HG02759 (cell line): ENCODE results near the gene ATP5PB.

Experiments used
- ATAC-seq: cut with Tn5 transposase; IDR thresholded peaks from one replicate; pipeline ENCODE4 v1.9.1; 2021; ENCODE audit warnings: mild to moderate bottlenecking, moderate library complexity; ENCODE audit not compliant: unreplicated experiment

ATP5PB gene

GRCh38 chr1:111474106-111474505, 24.8 kb downstream of the ATP5PB start:
- ATAC-seq, result no peak

- ATAC-seq, result no peak
Measured at GRCh38 chr1:111474521-111474920, 25.3 kb downstream of the ATP5PB start.

GRCh38 chr1:111475701-111476100, 26.4 kb downstream of the ATP5PB start:
- ATAC-seq, result no peak

- ATAC-seq, result no peak
Measured at GRCh38 chr1:111476214-111476613, 26.9 kb downstream of the ATP5PB start.

GRCh38 chr1:111476761-111477309, 27.6 kb downstream of the ATP5PB start:
- ATAC-seq, result peak; percentile 75

GRCh38 chr1:111480674-111481073, 31.4 kb downstream of the ATP5PB start:
- ATAC-seq, result no peak

- no peak for ATAC-seq
Measured at GRCh38 chr1:111481387-111482221, 32.3 kb downstream of the ATP5PB start.

GRCh38 chr1:111483166-111483565, 33.9 kb downstream of the ATP5PB start:
- no peak for ATAC-seq

- ATAC-seq, result no peak
Measured at GRCh38 chr1:111483876-111484275, 34.6 kb downstream of the ATP5PB start.

- ATAC-seq, result no peak
Measured at GRCh38 chr1:111484391-111485026, 35.2 kb downstream of the ATP5PB start.

- ATAC-seq, result no peak
Measured at GRCh38 chr1:111486431-111486830, 37.2 kb downstream of the ATP5PB start.

- no peak for ATAC-seq
Measured at GRCh38 chr1:111487133-111487532, 37.9 kb downstream of the ATP5PB start.

- no peak for ATAC-seq
Measured at GRCh38 chr1:111488669-111489068, 39.4 kb downstream of the ATP5PB start.

- no peak for ATAC-seq
Measured at GRCh38 chr1:111489604-111490003, 40.3 kb downstream of the ATP5PB start.

GRCh38 chr1:111490220-111490619, 41.0 kb downstream of the ATP5PB start:
- ATAC-seq, result no peak

- ATAC-seq, result no peak
Measured at GRCh38 chr1:111491070-111491469, 41.8 kb downstream of the ATP5PB start.

GRCh38 chr1:111496398-111496797, 47.1 kb downstream of the ATP5PB start:
- ATAC-seq, result no peak

GRCh38 chr1:111497592-111497991, 48.3 kb downstream of the ATP5PB start:
- no peak for ATAC-seq

GRCh38 chr1:111499026-111499785, 49.9 kb downstream of the ATP5PB start:
- no peak for ATAC-seq

- no peak for ATAC-seq
Measured at GRCh38 chr1:111501645-111502044, 52.4 kb downstream of the ATP5PB start.

- ATAC-seq, result no peak
Measured at GRCh38 chr1:111503585-111504060, 54.4 kb downstream of the ATP5PB start, which contains the start of the genes ADORA3 and TMIGD3. TSS of gene ADORA3 (minus strand) at chr1:111503633. CDS start at chr1:111503354, 279 bp downstream. TSS of gene TMIGD3 (minus strand) at chr1:111503633. CDS start at chr1:111503354, 279 bp downstream.
